Body of pancreas (tissue), 4 donors: ENCODE measurements around the gene KIF21A. TPM values are rescaled to one million over a fixed set of nuclear protein-coding genes. Genes with fewer than 3 reads are reported as not detected.

Experiments used
- ATAC-seq: fragments of 150-250 bp; one replicate; pipeline ENCODE4 v1.9.1; 2016
- DNase-seq, 4 donors: peaks; one replicate each; pipeline ENCODE4 v3.0.0-alpha.2; 2019
- H3K27ac ChIP-seq, 4 donors: fragments of 200-600 bp; sonication (generic); 1 replicate in 3 of 4; 2 replicates in 1 of 4; pipeline versions ENCODE4 v1.5.1 to v1.6.1; 2016 to 2019; ENCODE audit warnings: mild to moderate bottlenecking in 1 of 4, mixed read lengths in 1 of 4, moderate library complexity in 1 of 4
- H3K27me3 ChIP-seq, 2 donors: fragments of 200-600 bp; sonication (generic); one replicate each; pipeline ENCODE4 v1.6.0; 2016; ENCODE audit warnings: mild to moderate bottlenecking in 1 of 2
- H3K36me3 ChIP-seq, 2 donors: fragments of 200-600 bp; sonication (generic); replicated peaks in 1 of 2; 2 replicates each; pipeline ENCODE4 v1.5.1; 2016; ENCODE audit warnings: low read depth in 2 of 2; ENCODE audit not compliant: insufficient read depth in 1 of 2
- H3K4me1 ChIP-seq: fragments of 200-600 bp; sonication (generic); one replicate; pipeline ENCODE4 v1.6.0; 2016
- H3K4me3 ChIP-seq, 2 donors: fragments of 200-600 bp; sonication (generic); 1 replicate in 1 of 2; 2 replicates in 1 of 2; pipeline ENCODE4 v1.5.1; 2016 to 2019
- H3K9me3 ChIP-seq, 3 donors: fragments of 200-600 bp; sonication (generic); 1 replicate in 2 of 3; 2 replicates in 1 of 3; pipeline ENCODE4 v1.5.1; 2016
- CTCF ChIP-seq, 7 experiments: fragments of 450-650 bp in 4 of 7; fragments of 200-600 bp in 3 of 7; sonication (generic) in 3 of 7; IDR thresholded peaks; one replicate each; pipeline ENCODE4 v1.5.1; 2016 to 2019; ENCODE audit warnings: antibody characterized with exemption in 7 of 7
- POLR2A ChIP-seq, 3 donors: fragments of 450-650 bp; IDR thresholded peaks; one replicate each; pipeline ENCODE4 v1.6.1; 2016; ENCODE audit warnings: antibody characterized with exemption in 3 of 3, mild to moderate bottlenecking in 2 of 3
- whole genome bisulfite sequencing, 2 donors: methylation state at CpG; one replicate each; pipeline ENCODE4 v1.1.5; 2017; 5-methylcytosine and 5-hydroxymethylcytosine counted together
- intact Hi-C: fragments of 100-400 bp; cut with DNase I; formaldehyde crosslinking; loops from one replicate; pipeline ENCODE4 v1.15.1; 2023
- total RNA-seq, 2 donors: library from RNA; depleted of rRNA; stranded (reverse); fragments of >200 nt; gene quantifications; one replicate each; pipeline ENCODE4 v1.1.0, GENCODE V29; 2016

The KIF21A gene
- total RNA-seq, 2 donors from 2014 or later = 19.5 to 49.1 TPM

GRCh38 chr12:39351153-39351552 lies 91.8 kb downstream of the KIF21A start:
- no peak for TF ChIP-seq POLR2A (IDR thresholded peaks at IDR 0.05)
- TF ChIP-seq CTCF (IDR thresholded peaks at IDR 0.05) = no peak
- intact Hi-C loops = no loop called here
- ATAC-seq (no peak), DNase-seq (no peak)
- no peaks in the 10 kb centered on the region for H3K9me3 ChIP-seq
- H3K27me3 ChIP-seq = no peaks in the 10 kb centered on the region
- peaks cover 4% of the 10 kb centered on the region for H3K4me1 ChIP-seq
- no peaks in the 10 kb centered on the region for H3K36me3 ChIP-seq
- no peak overlapping the region for H3K27ac ChIP-seq
- H3K4me3 ChIP-seq = no peak overlapping the region

GRCh38 chr12:39348941-39349626 lies 93.8 kb downstream of the KIF21A start:
- Histone ChIP-seq H3K27me3 (no peaks in the 10 kb centered on the region), H3K27ac (no peak overlapping the region), H3K4me3 (no peak overlapping the region), H3K4me1 (peaks cover 3% of the 10 kb centered on the region), H3K36me3 (no peaks in the 10 kb centered on the region), H3K9me3 (no peaks in the 10 kb centered on the region)
- 78 to 80% methylated on average over 3 of the region's 3 CpGs for WGBS, 2 donors
- ATAC-seq (no peak), DNase-seq (no peak)
- intact Hi-C loops = no loop called here
- TF ChIP-seq POLR2A (IDR thresholded peaks at IDR 0.05) (no peak), CTCF (IDR thresholded peaks at IDR 0.05) (no peak)

GRCh38 chr12:39348523-39348922 lies 94.4 kb downstream of the KIF21A start:
- no peak for DNase-seq
- TF ChIP-seq CTCF (IDR thresholded peaks at IDR 0.05) (no peak), POLR2A (IDR thresholded peaks at IDR 0.05) (no peak)
- Histone ChIP-seq H3K27ac (no peak overlapping the region), H3K4me3 (no peak overlapping the region), H3K4me1 (peaks cover 3% of the 10 kb centered on the region), H3K9me3 (no peaks in the 10 kb centered on the region), H3K27me3 (no peaks in the 10 kb centered on the region), H3K36me3 (no peaks in the 10 kb centered on the region)
- intact Hi-C loops = no loop called here
- ATAC-seq = no peak
- 48 to 52% methylated on average over 1 of the region's 1 CpG for WGBS, 2 donors

- H3K9me3 ChIP-seq = no peaks in the 10 kb centered on the region
- H3K27me3 ChIP-seq = no peaks in the 10 kb centered on the region
- no peak overlapping the region for H3K27ac ChIP-seq
- no peak for DNase-seq
- no peak for ATAC-seq
- H3K4me1 ChIP-seq = peaks cover 7% of the 10 kb centered on the region
- TF ChIP-seq CTCF (IDR thresholded peaks at IDR 0.05) = no peak
- no peak for TF ChIP-seq POLR2A (IDR thresholded peaks at IDR 0.05)
- 81 to 85% methylated on average over 2 of the region's 2 CpGs for WGBS, 2 donors
- intact Hi-C loops = no loop called here
- H3K4me3 ChIP-seq = no peak overlapping the region
- no peaks in the 10 kb centered on the region for H3K36me3 ChIP-seq
These were observed 98.0 kb downstream of the KIF21A start for GRCh38 chr12:39344926-39345325.

GRCh38 chr12:39343665-39344064 lies 99.3 kb downstream of the KIF21A start:
- ATAC-seq = no peak
- peaks cover 7% of the 10 kb centered on the region for H3K4me1 ChIP-seq
- 89 to 95% methylated on average over 4 of the region's 4 CpGs for WGBS, 2 donors
- H3K9me3 ChIP-seq = no peaks in the 10 kb centered on the region
- H3K27me3 ChIP-seq = no peaks in the 10 kb centered on the region
- no peaks in the 10 kb centered on the region for H3K36me3 ChIP-seq
- no peak overlapping the region for H3K27ac ChIP-seq
- DNase-seq = no peak
- intact Hi-C loops = no loop called here
- H3K4me3 ChIP-seq = no peak overlapping the region
- no peak for TF ChIP-seq POLR2A (IDR thresholded peaks at IDR 0.05)
- TF ChIP-seq CTCF (IDR thresholded peaks at IDR 0.05) = no peak
